Cerebellar cortex (tissue), 1 donor: Measurements from ENCODE around the gene IPO7.
A peak's percentile ranks its signal among the peaks of the same experiment; 100 is the strongest.
"Not testable (repeated sequence)": the region's sequence is repeated elsewhere in the genome, so short reads cannot be mapped to it uniquely, and the experiment has no call there.

Experiments
- DNase-seq: peaks from one replicate; pipeline ENCODE4 v3.0.0-alpha.2; 2015; ENCODE audit warnings: low spot score

The IPO7 gene

GRCh38 chr11:9399466-9399865 is 15.0 kb downstream of the IPO7 start:
- no peak for DNase-seq

DNA sequence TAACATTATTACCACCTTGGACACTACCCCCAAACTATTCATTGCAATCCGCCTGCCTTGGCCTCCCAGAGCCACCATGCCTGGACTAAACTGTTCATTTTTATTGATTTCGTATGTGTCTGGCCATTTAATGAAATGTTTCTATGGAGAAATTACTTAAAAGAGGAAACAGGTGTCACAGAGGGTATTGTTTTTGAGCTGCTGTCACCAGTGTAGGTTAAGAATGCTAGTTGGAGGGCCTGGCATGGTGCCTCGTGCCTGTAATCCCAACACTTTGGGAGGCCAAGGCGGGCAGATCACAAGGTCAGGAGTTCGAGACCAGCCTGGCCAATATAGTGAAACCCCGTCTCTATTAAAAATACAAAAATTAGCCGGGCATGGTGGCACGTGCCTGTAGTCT is 17.4 kb downstream of the IPO7 start:
- not testable (repeated sequence) for DNase-seq

GRCh38 chr11:9428706-9429105 is 44.3 kb downstream of the IPO7 start:
- DNase-seq, result no peak

DNA sequence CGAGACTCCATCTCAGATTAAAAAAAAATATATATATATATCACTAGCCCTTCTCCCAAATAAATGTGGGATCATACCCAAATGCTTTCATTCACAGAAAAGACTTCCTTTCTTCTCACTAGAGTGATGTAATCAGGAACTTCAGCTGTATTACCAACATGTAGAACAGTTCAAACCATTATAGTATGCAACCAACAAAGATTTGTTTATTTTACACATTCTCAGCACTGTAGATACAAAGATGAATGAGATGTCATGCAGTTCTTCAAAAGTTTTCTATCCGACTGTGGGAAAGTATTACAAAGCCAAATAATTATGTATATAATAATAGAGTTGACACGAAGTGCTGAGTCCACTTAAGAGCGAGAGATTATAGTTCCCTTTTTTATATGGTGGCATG is 54.2 kb downstream of the IPO7 start:
- DNase-seq, result no peak

- DNase-seq, result no peak
These were observed 61.8 kb downstream of the IPO7 start for GRCh38 chr11:9446230-9446629.

GRCh38 chr11:9448576-9449352 is 64.3 kb downstream of the IPO7 start:
- DNase-seq, result no peak

GRCh38 chr11:9452023-9452422 is 67.6 kb downstream of the IPO7 start:
- DNase-seq, result not testable (repeated sequence)

DNA sequence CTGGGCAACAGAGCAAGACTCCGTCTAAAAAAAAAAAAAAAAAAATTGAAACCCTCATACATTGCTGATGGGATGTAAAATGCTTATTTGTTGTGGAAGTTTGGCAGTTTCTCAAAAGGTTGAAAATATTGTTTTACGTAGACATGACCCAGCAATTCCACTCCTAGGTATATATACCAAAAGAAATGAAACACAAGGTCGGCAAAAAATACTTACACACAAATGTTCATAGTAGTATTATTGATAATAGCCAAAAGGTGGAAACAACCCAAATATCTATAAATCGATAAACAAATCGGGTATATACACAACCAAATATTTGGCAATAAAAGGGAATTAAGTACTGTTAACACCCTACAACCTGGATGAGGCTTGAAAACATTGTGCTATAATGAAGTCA is 71.3 kb downstream of the IPO7 start:
- no peak for DNase-seq

DNA sequence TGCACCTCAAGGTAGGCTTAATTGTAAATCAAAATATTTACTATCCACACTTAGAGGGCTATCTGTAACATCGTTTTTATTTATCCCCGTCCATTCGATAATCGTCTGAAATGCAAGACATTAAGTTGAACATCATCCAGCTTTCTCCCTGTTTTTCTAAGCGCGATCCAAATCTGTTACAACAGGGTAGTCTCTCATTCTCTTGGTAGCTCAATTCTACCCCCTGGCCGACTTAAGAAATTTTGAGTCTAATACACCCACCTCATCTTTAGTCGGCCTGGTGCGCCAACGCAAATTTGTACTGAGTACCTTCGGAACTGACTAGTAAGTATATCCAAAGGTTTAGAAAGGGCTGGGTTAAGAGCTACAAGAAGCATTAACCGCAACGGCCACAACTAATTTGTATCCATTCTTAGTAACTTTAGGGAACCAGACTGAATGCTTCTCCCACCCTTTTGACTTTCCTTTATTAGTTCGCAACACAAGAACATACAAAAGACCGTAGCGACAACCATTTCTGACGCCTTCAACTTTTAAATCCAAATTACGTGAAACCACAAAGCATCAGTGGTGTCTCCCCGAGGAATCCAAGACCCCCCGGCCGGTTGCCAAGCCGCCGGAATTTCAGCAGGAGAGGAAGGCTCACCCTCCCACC is 75.3 kb downstream of the IPO7 start:
- peak; percentile 65 for DNase-seq

GRCh38 chr11:9460322-9461062 is 76.0 kb downstream of the IPO7 start, which contains the start of gene ZNF143:
ZNF143 (plus strand) TSS chr11:9461012; CDS start chr11:9471309, 10,297 bp downstream.
- DNase-seq, result peak; percentile 100

DNA sequence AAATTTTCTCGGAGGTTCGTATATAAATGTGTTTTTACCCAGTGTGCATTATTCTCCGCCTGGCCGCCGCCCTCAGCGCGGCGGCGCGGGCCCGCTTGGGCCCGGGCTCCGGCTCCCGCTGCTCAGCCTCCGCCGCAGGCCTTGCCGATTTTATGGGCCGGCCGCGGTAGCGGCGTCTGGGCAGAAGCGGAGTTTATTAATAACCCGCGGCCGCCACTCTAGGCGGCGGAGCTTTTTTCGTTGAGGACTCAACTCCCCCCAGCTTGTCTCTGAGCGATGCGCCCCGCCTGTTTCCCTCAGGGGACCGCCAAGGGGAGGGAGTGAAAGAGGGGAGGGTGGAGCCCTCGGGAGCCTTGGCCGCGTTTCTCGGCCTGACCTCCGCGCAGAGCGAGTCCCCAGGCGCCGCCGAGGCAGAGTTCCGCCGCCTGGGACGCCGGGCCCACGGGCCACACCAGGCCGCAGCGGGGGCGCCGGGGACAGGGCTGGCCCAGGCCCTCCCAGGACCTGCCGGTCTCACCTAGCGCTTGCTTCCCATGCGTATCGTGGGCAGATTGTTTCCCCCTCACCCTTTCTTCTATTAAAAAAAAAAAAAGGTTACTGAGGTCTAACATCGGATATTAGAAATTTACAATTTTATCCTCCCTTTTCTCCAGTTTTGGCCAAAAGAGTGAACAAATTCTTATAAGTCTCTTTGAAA is 76.8 kb downstream of the IPO7 start:
- DNase-seq, result peak; percentile 84

- peak; percentile 32 for DNase-seq
These were observed 77.3 kb downstream of the IPO7 start for GRCh38 chr11:9461760-9462134.

DNA sequence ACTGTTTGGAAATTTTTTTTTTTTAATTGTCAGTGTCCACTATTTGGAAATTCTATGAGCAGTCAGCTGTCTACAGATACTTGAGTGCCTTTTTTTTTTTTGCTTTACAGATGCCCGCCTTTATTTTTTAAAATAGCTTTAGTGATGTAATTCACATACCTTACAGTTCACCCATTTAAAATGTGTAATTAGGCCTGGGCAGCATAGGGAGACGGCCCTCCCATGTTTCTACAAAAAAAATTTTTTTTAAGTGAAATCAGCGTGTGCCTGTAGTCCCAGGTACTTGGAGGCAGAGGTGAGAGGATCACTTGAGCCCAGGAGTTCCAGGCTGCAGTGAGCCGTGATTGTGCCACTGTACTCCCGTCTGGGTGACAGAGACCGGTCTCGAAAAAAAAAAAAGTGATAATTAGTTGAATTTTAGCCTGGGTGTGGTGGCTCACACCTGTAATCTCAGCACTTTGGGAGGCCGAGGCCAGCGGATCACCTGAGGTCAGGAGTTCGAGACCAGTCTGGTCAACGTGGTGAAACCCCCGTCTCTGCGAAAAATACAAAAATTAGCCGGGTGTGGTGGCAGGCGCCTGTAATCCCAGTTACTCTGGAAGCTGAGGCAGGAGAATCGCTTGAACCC is 77.8 kb downstream of the IPO7 start:
- no peak for DNase-seq

DNA sequence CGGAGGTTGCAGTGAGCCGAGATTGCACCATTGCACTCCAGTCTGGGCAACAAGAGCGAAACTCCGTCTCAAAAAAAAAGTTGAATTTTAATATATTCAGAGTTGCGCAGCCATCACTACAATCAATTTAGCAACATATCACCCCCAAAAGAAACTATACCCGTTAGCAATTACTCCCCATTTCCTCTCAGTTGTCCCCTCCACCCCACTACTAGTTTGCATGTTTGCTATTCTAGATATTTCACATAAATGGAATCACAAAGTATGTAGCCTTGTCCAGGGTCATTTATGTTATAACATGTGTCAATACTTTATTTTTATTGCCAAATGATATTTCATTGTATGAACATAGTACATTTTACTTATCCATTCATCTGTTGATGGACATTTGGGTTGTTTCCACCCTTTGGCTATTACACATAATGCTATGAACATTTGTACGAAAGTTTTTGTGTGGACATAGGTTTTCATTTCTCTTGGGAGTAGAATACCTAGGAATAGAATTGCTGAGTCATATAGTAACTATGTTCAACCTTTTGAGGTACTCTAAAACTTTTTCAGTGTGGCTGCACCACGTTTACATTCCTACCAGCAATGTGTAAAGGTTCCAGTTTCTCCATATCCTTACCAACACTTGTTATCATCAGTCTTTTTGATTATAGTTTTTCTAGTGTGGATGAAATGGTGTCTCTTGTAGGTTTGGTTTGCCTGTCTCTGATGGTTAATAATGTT is 78.5 kb downstream of the IPO7 start:
- no peak for DNase-seq

GRCh38 chr11:9470765-9471164 is 86.3 kb downstream of the IPO7 start:
- DNase-seq, result no peak

GRCh38 chr11:9473408-9473807 is 89.0 kb downstream of the IPO7 start:
- DNase-seq, result no peak

DNA sequence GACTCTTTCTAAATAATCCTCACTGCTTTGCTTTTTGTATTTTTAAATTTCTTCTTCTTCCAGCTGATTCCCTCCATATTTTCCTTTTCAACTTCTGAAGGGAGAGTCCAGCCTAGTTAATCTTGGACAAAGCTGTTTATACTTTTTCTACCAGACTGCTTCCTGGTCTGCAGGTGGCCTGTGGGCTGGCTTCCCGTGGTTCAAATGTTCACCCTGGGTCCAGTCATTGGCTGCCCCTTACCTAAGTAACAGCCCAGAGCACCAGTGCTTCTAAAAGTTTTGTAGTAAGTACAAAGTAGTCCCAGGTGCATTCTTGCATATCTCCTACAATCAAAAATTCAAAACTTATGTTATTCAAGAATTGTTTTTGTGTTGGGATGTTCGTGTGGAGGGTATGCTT is 95.4 kb downstream of the IPO7 start:
- DNase-seq, result no peak

- DNase-seq, result no peak
These were observed 104.8 kb downstream of the IPO7 start for GRCh38 chr11:9489080-9489765.

DNA sequence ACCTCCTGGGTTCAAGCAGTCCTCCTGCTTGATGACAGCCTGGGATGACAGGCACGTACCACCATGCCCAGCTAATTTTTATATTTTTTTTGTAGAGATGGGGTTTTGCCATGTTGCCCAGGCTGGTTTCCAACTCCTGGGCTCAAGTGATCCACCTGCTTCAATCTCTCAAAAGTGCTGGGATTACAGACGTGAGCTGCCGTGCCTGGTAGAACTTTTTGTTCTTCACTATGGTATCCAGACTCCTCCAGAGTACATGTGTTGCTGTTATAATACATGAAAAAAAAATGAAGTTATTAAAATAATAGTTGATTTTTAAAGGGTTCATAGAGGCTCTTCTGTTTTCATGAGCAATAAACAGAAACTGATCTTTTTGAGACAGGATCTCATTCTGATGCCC is 105.9 kb downstream of the IPO7 start:
- DNase-seq, result no peak

DNA sequence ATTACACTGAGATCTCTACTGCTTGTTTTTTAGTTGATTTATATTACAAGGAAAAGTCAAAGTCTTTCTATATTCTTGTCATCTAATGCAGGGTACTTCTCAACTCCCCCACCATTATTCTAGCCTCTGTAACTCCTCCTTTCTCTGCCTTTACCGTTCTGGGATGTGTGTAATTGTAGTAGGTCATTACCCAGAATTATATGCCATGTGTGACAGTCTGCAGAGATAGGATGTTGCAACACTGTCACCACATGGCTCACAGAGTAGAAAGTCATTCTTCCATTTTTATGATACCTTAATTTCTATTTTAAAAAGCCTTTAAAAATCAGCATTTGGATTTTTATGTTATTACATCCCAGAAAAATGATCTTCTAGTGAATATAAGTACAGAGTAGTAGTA is 109.0 kb downstream of the IPO7 start:
- DNase-seq, result no peak

DNA sequence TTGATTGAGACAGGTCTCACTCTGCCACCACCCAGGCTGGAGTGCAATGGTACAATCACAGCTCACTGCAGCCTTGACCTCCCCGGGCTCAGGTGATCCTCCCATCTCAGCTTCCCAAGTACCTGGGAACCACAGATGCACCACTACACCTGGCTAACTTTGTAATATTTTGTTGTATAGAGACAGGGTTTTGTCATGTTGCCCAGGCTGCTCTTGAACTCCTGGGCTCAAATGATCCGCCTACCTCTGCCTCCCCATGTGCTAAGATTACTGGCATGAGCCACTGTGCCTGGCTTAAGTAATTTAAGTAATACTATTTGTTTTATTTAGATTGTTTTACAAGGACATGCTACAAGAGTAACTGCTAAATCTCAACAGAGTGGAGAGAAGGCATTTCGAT is 109.9 kb downstream of the IPO7 start:
- DNase-seq, result no peak
